K562 (cell line): ENCODE data around the gene ME3.

Experiments used
- BCL6 ChIP-seq: fragments of 250-450 bp; sonication (Bioruptor Pico); IDR thresholded peaks from 2 replicates; pipeline ENCODE4 v1.4.0; 2020
- CREM ChIP-seq: IDR thresholded peaks from 2 replicates; pipeline ENCODE4 v1.6.1; 2014; ENCODE audit warnings: antibody characterized with exemption, low read depth
- CTCF ChIP-seq, 3 experiments: IDR thresholded peaks in 2 of 3; conservative IDR thresholded peaks in 1 of 3; 2 replicates each; pipeline ENCODE4 v1.5.1; 2011 to 2012; ENCODE audit warnings: low read length in 3 of 3, mild to moderate bottlenecking in 3 of 3, control low read depth in 2 of 3, improper control_type of control experiment in 1 of 3, inconsistent platforms in 1 of 3, low read depth in 1 of 3, mixed read lengths in 1 of 3, moderate library complexity in 1 of 3; ENCODE audit not compliant: insufficient read depth in 2 of 3
- ELF4 ChIP-seq: fragments of 450-650 bp; formaldehyde crosslinking; IDR thresholded peaks from 2 replicates; pipeline ENCODE4 v1.4.0; 2022; ENCODE audit warnings: missing genetic modification characterization
- EZH2 ChIP-seq: IDR thresholded peaks from 2 replicates; pipeline ENCODE4 v1.6.1; 2012; ENCODE audit warnings: low read depth, mild to moderate bottlenecking, inconsistent platforms, low read length, borderline replicate concordance
- MYBL2 ChIP-seq, 2 experiments: fragments of 450-650 bp in 1 of 2; sonication (generic) in 1 of 2; formaldehyde crosslinking in 1 of 2; IDR thresholded peaks; 2 replicates each; pipeline versions ENCODE4 v1.6.1 to v1.8.1; 2017 to 2022; ENCODE audit warnings: borderline replicate concordance in 1 of 2, inconsistent platforms in 1 of 2, low read depth in 1 of 2, mild to moderate bottlenecking in 1 of 2, missing genetic modification reagents in 1 of 2, moderate library complexity in 1 of 2
- PCBP1 ChIP-seq: fragments of 200-400 bp; formaldehyde crosslinking; IDR thresholded peaks from 2 replicates; pipeline ENCODE4 v1.6.1; 2018; ENCODE audit warnings: mild to moderate bottlenecking, low read depth, low read length; ENCODE audit not compliant: poor library complexity, severe bottlenecking
- TAF1 ChIP-seq: IDR thresholded peaks from 2 replicates; pipeline ENCODE4 v1.6.1; 2011; ENCODE audit warnings: mild to moderate bottlenecking, low read length, moderate library complexity; ENCODE audit not compliant: insufficient read depth, control insufficient read depth, severe bottlenecking; ENCODE audit errors: extremely low read depth
- TCF7 ChIP-seq: sonication (generic); IDR thresholded peaks from 2 replicates; pipeline ENCODE4 v1.6.1; 2016; ENCODE audit warnings: antibody characterized with exemption, borderline replicate concordance

GRCh38 chr11:86511086-86511551 is 161.3 kb downstream of the ME3 start:
- TF ChIP-seq CTCF (IDR thresholded peaks at IDR 0.05 in 2 of 3, conservative IDR thresholded peaks at IDR 0.05 in 1 of 3; ENCODE audit: insufficient read depth in 2 of 3, low read depth in 1 of 3, low read length in 3 of 3) (no peak), TAF1 (no peak), BCL6 (no peak), CREM (no peak), TCF7 (no peak), ELF4 (no peak), PCBP1 (no peak), EZH2 (no peak), MYBL2 (IDR thresholded peaks at IDR 0.05; ENCODE audit: low read depth) (no peak), MYBL2 (CRISPR knock-in tag; IDR thresholded peaks at IDR 0.05; ENCODE audit: borderline replicate concordance) (no peak)
